Ovary (tissue), 3 donors: Measurements from ENCODE around the gene GGA1.

Experiments
- EP300 ChIP-seq: sonication (generic); formaldehyde crosslinking; IDR thresholded peaks from one replicate; pipeline ENCODE4 v1.6.1; 2017; ENCODE audit warnings: antibody characterized with exemption
- POLR2A ChIP-seq: fragments of 450-650 bp; IDR thresholded peaks from one replicate; pipeline ENCODE4 v1.6.1; 2017; ENCODE audit warnings: antibody characterized with exemption, mild to moderate bottlenecking, moderate library complexity
- TF ChIP-seq, protein P1 (sequence below), 3 donors: fragments of 450-650 bp in 2 of 3; fragments of 200-600 bp in 1 of 3; IDR thresholded peaks; one replicate each; pipeline versions ENCODE4 v1.5.1 to v1.8.0; 2016 to 2022; ENCODE audit warnings: antibody characterized with exemption in 3 of 3, mild to moderate bottlenecking in 1 of 3
- donor health status: DM: no; HTN: no; CAD: no.

DNA sequence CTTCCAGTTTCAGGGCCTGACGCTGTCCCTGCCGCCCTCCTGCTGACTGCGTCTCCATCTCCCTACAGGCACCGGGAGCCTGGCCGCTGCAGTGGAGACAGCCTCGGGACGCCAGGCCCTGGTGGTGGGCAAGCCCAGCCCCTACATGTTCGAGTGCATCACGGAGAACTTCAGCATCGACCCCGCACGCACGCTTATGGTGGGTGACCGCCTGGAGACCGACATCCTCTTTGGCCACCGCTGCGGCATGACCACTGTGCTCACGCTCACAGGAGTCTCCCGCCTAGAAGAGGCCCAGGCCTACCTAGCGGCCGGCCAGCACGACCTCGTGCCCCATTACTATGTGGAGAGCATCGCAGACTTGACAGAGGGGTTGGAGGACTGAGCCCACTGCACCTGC, 56.9 kb downstream of the GGA1 start:
- TF ChIP-seq POLR2A (no peak), EP300 (no peak)
- TF ChIP-seq, protein P1, sequence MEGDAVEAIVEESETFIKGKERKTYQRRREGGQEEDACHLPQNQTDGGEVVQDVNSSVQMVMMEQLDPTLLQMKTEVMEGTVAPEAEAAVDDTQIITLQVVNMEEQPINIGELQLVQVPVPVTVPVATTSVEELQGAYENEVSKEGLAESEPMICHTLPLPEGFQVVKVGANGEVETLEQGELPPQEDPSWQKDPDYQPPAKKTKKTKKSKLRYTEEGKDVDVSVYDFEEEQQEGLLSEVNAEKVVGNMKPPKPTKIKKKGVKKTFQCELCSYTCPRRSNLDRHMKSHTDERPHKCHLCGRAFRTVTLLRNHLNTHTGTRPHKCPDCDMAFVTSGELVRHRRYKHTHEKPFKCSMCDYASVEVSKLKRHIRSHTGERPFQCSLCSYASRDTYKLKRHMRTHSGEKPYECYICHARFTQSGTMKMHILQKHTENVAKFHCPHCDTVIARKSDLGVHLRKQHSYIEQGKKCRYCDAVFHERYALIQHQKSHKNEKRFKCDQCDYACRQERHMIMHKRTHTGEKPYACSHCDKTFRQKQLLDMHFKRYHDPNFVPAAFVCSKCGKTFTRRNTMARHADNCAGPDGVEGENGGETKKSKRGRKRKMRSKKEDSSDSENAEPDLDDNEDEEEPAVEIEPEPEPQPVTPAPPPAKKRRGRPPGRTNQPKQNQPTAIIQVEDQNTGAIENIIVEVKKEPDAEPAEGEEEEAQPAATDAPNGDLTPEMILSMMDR (IDR thresholded peaks at IDR 0.05) = no peak
